Effector memory CD4-positive, alpha-beta T cell (primary cell): ENCODE measurements around the gene TSC22D4.

ENCODE experiments used
- DNase-seq, 3 donors: peaks; one replicate each; pipeline ENCODE4 v3.0.0-alpha.2; 2020
- H3K27ac ChIP-seq: 2 replicates; pipeline ENCODE4 v1.7.0; 2013; ENCODE audit warnings: mild to moderate bottlenecking, low read length, moderate library complexity; ENCODE audit not compliant: insufficient read depth, poor library complexity, severe bottlenecking
- H3K27me3 ChIP-seq: replicated peaks from 2 replicates; pipeline ENCODE4 v1.7.0; 2013; ENCODE audit warnings: mild to moderate bottlenecking, low read length; ENCODE audit not compliant: insufficient read depth, control insufficient read depth, poor library complexity, severe bottlenecking
- H3K36me3 ChIP-seq: 2 replicates; pipeline ENCODE4 v1.7.0; 2013; ENCODE audit warnings: mild to moderate bottlenecking, low read length, moderate library complexity; ENCODE audit not compliant: control insufficient read depth, insufficient read depth
- H3K4me1 ChIP-seq: 2 replicates; pipeline ENCODE4 v1.7.0; 2013; ENCODE audit warnings: low read length, mild to moderate bottlenecking; ENCODE audit not compliant: control insufficient read depth, insufficient read depth, poor library complexity, severe bottlenecking
- H3K4me3 ChIP-seq: 2 replicates; pipeline ENCODE4 v1.7.0; 2013; ENCODE audit warnings: low read length, low read depth, mild to moderate bottlenecking; ENCODE audit not compliant: insufficient read depth, poor library complexity, severe bottlenecking
- H3K9me3 ChIP-seq: 2 replicates; pipeline ENCODE4 v1.7.0; 2013; ENCODE audit warnings: mild to moderate bottlenecking, low read length, moderate library complexity; ENCODE audit not compliant: control insufficient read depth

The TSC22D4 gene

GRCh38 chr7:100435401-100436304 is 43.4 kb downstream of the TSC22D4 start:
- peaks cover 21% of the 10 kb centered on the region for H3K36me3 ChIP-seq
- H3K4me3 ChIP-seq: peak overlapping the region; percentile 95
- H3K27ac ChIP-seq: peak overlapping the region; percentile 95
- no peaks in the 10 kb centered on the region for H3K9me3 ChIP-seq
- DNase-seq: peak; percentile 15 to 32 (median 27)
- H3K4me1 ChIP-seq: peaks cover 33% of the 10 kb centered on the region
- H3K27me3 ChIP-seq: no peaks in the 10 kb centered on the region

DNA sequence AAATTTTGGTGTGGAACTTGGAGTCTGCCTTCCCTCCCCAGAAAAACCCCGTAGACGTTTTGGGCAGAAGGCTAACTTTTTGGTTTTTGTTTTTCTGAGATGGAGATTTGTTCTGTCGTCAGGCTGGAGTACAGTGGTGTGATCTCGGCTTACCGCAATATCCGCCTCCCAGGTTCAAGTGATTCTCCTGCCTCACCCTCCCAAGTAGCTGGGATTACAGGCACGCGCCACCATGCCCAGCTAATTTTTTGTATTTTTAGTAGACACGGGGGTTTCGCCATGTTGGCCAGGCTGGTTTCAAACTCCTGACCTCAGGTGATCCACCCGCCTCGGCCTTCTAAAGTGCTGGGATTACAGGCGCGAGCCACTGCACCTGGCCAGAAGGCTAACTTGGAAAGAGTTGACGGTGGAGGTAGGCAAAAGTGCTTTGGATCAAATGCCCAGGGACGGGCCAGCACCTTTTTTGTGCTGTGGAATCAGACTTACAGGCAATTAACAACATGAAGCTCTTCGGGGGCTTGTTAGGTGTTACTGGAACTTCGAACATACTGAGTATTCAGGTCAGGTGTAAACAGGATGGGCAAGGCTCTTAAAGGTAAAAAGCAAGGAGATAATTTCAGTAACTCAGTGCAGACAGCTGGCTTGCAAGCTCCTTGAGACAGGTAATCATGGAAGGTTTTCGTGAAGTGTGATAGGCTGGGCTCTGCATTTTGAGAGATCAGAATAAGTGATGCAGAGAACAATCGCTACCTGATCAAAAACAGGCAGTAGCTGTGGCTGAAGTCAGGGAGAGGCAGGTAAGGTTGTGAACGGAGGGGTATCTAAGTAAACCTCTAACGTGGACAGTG is 44.5 kb downstream of the TSC22D4 start:
- H3K36me3 ChIP-seq: peaks cover 21% of the 10 kb centered on the region
- H3K27me3 ChIP-seq: no peaks in the 10 kb centered on the region
- peaks cover 37% of the 10 kb centered on the region for H3K4me1 ChIP-seq
- DNase-seq: no peak
- no peaks in the 10 kb centered on the region for H3K9me3 ChIP-seq
- peak overlapping the region; percentile 95 for H3K27ac ChIP-seq
- H3K4me3 ChIP-seq: peak overlapping the region; percentile 95

DNA sequence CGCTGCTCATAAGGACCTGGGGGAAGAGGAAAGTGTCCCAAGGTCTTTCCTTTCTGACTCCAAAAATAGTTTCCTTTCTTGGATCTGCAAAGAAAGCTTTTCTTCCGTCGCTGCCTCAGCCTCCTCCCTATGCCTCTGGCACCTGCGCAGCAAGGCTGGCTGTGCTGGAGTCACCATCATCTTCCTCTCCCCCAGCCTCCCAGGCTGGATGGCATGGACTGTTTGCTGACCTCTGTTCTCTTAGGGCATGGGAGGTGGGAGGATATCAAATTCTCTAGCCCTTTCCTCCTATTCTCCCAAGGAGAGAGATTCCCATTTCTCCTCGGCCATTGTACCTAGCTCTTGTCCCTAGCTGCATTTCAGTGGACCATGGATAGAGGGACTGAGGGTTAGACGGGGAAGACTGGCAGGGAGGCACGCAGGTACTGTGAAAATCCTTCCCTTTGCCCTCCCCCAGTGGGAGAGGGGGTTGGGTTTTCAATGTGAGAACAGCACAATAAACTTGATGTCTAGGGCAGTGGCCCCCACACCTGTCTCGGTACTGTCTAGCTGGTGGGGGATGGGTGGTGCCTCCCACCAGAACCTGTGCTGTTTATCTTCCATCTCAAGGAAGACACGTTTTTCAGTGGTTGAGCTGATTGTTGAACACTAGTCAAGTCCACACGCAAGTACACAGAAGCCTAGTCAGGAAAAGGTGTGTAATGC is 45.3 kb downstream of the TSC22D4 start:
- H3K4me1 ChIP-seq: peaks cover 37% of the 10 kb centered on the region
- H3K4me3 ChIP-seq: no peak overlapping the region
- no peak overlapping the region for H3K27ac ChIP-seq
- no peak for DNase-seq
- H3K9me3 ChIP-seq: no peaks in the 10 kb centered on the region
- no peaks in the 10 kb centered on the region for H3K27me3 ChIP-seq
- peaks cover 21% of the 10 kb centered on the region for H3K36me3 ChIP-seq

DNA sequence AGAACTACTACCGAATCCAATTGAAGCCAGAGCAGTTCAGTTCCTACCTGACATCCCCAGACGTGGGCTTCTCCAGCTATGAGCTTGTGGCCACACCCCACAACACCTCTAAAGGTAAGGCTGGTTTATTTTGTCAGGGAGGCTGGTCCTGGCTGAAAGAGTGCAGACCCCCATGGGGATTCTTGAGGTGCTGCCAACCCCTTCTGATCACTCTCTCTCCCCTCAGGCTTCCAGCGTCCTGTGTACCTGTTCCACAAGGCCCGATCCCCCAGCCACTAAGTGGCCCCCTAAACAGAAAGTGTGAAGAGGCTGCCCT is 45.8 kb downstream of the TSC22D4 start:
- Histone ChIP-seq H3K36me3 (peaks cover 21% of the 10 kb centered on the region), H3K27ac (no peak overlapping the region), H3K4me3 (no peak overlapping the region)

GRCh38 chr7:100432621-100433275 is 46.3 kb downstream of the TSC22D4 start:
- DNase-seq: no peak
- Histone ChIP-seq H3K9me3 (no peaks in the 10 kb centered on the region), H3K27ac (no peak overlapping the region), H3K4me1 (peaks cover 37% of the 10 kb centered on the region), H3K36me3 (peaks cover 21% of the 10 kb centered on the region), H3K4me3 (no peak overlapping the region), H3K27me3 (no peaks in the 10 kb centered on the region)

More for the DNA sequence above, 45.8 kb downstream of the TSC22D4 start:
- no peak for DNase-seq
- Histone ChIP-seq H3K9me3 (no peaks in the 10 kb centered on the region), H3K27me3 (no peaks in the 10 kb centered on the region), H3K4me1 (peaks cover 37% of the 10 kb centered on the region)

- no peak for DNase-seq
- Histone ChIP-seq H3K36me3 (peaks cover 21% of the 10 kb centered on the region), H3K4me1 (peaks cover 37% of the 10 kb centered on the region), H3K27me3 (no peaks in the 10 kb centered on the region), H3K27ac (peak overlapping the region; percentile 18), H3K4me3 (no peak overlapping the region), H3K9me3 (no peaks in the 10 kb centered on the region)
These were observed 47.0 kb downstream of the TSC22D4 start for GRCh38 chr7:100432053-100432452.

DNA sequence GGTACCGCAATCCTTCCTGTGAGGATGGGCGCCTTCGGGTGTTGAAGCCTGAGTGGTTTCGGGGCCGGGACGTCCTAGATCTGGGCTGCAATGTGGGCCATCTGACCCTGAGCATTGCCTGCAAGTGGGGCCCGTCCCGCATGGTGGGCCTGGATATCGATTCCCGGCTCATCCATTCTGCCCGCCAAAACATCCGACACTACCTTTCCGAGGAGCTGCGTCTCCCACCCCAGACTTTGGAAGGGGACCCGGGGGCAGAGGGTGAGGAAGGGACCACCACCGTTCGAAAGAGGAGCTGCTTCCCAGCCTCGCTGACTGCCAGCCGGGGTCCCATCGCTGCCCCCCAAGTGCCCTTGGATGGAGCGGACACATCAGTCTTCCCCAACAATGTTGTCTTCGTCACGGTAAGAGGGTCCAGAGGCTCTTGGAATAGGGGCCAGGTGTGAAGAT is 47.7 kb downstream of the TSC22D4 start:
- H3K4me1 ChIP-seq: peaks cover 34% of the 10 kb centered on the region
- no peak for DNase-seq
- no peak overlapping the region for H3K4me3 ChIP-seq
- H3K27me3 ChIP-seq: no peaks in the 10 kb centered on the region
- no peaks in the 10 kb centered on the region for H3K9me3 ChIP-seq
- H3K27ac ChIP-seq: no peak overlapping the region
- H3K36me3 ChIP-seq: peaks cover 21% of the 10 kb centered on the region

DNA sequence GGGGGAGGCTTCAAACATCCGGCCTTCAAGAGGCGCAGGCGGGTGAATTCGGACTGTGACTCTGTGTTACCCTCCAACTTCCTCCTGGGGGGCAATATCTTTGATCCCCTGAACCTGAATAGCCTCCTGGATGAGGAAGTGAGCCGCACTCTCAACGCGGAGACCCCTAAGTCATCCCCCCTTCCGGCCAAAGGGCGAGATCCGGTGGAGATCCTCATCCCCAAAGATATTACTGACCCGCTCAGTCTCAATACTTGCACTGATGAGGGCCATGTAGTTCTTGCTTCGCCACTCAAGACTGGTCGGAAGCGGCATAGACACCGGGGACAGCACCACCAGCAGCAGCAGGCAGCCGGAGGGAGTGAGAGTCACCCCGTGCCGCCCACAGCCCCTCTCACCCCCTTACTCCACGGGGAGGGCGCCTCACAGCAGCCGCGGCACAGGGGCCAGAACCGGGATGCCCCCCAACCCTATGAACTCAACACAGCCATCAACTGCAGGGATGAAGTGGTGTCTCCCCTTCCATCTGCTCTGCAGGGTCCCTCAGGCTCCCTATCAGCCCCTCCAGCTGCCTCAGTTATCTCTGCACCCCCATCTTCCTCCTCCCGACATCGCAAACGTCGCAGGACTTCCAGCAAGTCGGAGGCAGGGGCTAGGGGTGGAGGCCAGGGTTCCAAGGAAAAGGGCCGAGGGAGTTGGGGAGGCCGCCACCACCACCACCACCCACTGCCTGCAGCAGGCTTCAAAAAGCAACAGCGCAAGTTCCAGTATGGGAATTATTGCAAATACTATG is 48.3 kb downstream of the TSC22D4 start:
- Histone ChIP-seq H3K4me3 (peak overlapping the region; percentile 86), H3K9me3 (no peaks in the 10 kb centered on the region), H3K4me1 (peaks cover 34% of the 10 kb centered on the region), H3K27me3 (no peaks in the 10 kb centered on the region), H3K36me3 (peaks cover 21% of the 10 kb centered on the region), H3K27ac (peak overlapping the region; percentile 100)
- DNase-seq: peak in 1 of 3 donors; percentile 20
